ENCODE data around the gene KICS2. TPM values are rescaled to one million over a fixed set of nuclear protein-coding genes. Genes with fewer than 3 reads are reported as not detected.

KICS2 gene
- total and polyA plus RNA-seq, 9 of the 15 experiments (the other 6 are each of a cell fraction or from before 2014, with no cell fraction given): 2.3 to 6.4 (median 5.5) TPM

- TF ChIP-seq HNRNPUL1 (IDR thresholded peaks at IDR 0.05; ENCODE audit: low read length): no peak
- peak; percentile 98 for TF ChIP-seq CREM (IDR thresholded peaks at IDR 0.05; ENCODE audit: low read depth)
- TF ChIP-seq FOXA3 (CRISPR knock-in tag; conservative IDR thresholded peaks at IDR 0.05 in 1 of 2, IDR thresholded peaks at IDR 0.05 in 1 of 2): no peak
- TF ChIP-seq ATF3 (IDR thresholded peaks at IDR 0.05): peak; percentile 100
- peak; percentile 79; the same call in 1 of the 2 replicates for TF ChIP-seq ATF3 (CRISPR knock-in tag; conservative IDR thresholded peaks at IDR 0.05)
- TF ChIP-seq, protein P1, sequence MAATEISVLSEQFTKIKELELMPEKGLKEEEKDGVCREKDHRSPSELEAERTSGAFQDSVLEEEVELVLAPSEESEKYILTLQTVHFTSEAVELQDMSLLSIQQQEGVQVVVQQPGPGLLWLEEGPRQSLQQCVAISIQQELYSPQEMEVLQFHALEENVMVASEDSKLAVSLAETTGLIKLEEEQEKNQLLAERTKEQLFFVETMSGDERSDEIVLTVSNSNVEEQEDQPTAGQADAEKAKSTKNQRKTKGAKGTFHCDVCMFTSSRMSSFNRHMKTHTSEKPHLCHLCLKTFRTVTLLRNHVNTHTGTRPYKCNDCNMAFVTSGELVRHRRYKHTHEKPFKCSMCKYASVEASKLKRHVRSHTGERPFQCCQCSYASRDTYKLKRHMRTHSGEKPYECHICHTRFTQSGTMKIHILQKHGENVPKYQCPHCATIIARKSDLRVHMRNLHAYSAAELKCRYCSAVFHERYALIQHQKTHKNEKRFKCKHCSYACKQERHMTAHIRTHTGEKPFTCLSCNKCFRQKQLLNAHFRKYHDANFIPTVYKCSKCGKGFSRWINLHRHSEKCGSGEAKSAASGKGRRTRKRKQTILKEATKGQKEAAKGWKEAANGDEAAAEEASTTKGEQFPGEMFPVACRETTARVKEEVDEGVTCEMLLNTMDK (IDR thresholded peaks at IDR 0.05; ENCODE audit: borderline replicate concordance, insufficient read depth, low read depth, low read length, poor library complexity, severe bottlenecking): no peak
- TF ChIP-seq ZNF347 (CRISPR knock-in tag; IDR thresholded peaks at IDR 0.05; ENCODE audit: low read depth): no peak
- TF ChIP-seq GABPB2 (CRISPR knock-in tag; conservative IDR thresholded peaks at IDR 0.05): no peak
- TF ChIP-seq ZFP30 (CRISPR knock-in tag; IDR thresholded peaks at IDR 0.05; ENCODE audit: borderline replicate concordance): no peak
- peak; percentile 94 for TF ChIP-seq USF1 (CRISPR knock-in tag; IDR thresholded peaks at IDR 0.05)
- no peak for TF ChIP-seq TAF15 (IDR thresholded peaks at IDR 0.05; ENCODE audit: low read depth, low read length)
- no peak for TF ChIP-seq NR2C1 (IDR thresholded peaks at IDR 0.05)
- no peak for TF ChIP-seq NR2C1 (tag; IDR thresholded peaks at IDR 0.05)
- TF ChIP-seq, protein P2, sequence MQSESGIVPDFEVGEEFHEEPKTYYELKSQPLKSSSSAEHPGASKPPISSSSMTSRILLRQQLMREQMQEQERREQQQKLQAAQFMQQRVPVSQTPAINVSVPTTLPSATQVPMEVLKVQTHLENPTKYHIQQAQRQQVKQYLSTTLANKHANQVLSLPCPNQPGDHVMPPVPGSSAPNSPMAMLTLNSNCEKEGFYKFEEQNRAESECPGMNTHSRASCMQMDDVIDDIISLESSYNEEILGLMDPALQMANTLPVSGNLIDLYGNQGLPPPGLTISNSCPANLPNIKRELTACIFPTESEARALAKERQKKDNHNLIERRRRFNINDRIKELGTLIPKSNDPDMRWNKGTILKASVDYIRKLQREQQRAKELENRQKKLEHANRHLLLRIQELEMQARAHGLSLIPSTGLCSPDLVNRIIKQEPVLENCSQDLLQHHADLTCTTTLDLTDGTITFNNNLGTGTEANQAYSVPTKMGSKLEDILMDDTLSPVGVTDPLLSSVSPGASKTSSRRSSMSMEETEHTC (IDR thresholded peaks at IDR 0.05): peak; percentile 49; the same call in 1 of the 2 replicates
- TF ChIP-seq, protein P3, sequence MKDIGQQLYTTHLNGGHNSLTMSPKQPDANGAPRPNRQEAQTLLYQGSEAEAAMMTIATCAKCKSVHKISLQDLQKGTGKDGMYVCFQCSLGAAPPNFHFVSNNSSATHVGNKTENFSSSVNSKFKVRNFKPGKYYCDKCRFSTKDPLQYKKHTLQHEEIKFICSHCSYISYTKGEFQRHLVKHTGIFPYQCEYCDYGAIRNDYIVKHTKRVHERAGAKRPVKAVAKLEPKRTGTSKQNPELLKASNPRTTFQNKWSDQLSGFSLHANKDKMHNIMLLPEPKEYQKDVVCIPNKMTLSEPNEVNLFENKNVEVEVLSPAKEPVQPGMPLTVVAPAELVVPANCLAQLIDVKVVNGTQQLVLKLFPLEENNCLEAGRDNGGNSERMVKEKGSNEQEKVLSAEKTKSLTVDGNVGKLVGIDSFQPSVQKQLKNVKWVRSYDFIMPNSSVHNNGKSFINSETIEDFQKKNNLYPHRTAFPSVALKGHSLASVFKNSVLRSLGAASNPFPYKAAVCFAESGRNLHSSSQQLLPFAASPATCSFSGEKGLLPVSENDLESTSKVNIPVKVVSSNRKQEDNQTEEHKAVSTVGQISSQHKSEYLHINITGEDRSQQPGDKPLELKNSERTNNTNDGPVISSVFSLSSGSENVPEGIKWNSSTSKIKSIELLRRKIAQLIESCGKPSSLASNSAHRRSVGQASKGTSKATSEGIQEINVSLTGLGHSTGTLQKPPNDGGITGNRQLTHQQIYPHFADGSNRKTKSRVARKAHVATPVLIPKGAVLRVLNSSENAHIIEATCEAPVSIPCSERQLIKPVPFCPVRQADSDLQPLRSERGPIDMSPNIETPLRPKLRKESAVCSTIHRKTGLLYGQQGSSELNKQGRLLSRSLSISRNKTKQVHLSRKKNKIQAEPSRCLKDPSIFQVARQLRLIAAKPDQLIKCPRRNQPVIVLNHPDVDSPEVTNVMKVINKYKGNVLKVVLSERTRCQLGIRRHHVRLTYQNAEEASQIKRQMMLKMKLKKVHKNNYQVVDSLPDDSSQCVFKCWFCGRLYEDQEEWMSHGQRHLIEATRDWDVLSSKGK (CRISPR knock-in tag; IDR thresholded peaks at IDR 0.05): no peak
- TF ChIP-seq SREBF1 (IDR thresholded peaks at IDR 0.05; ENCODE audit: borderline replicate concordance, low read depth, low read length): no peak
- no peak for TF ChIP-seq CC2D1A (IDR thresholded peaks at IDR 0.05)
- TF ChIP-seq KDM1A (IDR thresholded peaks at IDR 0.05): peak; percentile 40 to 54; a peak in 3 of 4 replicates
- no peak for TF ChIP-seq HOXB6 (CRISPR knock-in tag; IDR thresholded peaks at IDR 0.05; ENCODE audit: borderline replicate concordance)
These were observed at the start of gene KICS2 (continued) for GRCh38 chr12:64222009-64222765.

Data from K562 (cell line).